ENCODE results near the gene ZBTB9.

ZBTB9 gene

DNA sequence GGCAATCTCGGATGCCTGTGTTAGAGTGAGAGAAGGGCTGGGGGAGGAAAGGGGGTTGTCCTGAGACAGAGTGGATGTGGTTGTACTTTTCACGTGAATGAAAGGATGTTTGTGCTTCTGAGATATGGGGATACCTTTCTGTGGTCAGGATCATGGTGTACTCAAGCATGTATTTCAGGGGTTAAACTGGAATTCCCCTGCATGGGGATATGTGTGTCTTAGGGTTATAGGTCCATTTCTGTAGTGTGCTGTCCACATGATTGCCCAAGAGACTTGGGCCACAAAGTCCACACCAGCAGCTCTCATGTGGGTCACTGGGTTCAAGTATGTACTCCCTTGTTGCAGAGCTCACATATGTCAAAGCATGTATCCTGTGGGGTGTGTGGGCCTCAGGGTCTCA, 24.0 kb upstream of the ZBTB9 start:
- Histone ChIP-seq H3K9me2 (replicated peaks; ENCODE audit: low read depth, low read length) (no peaks in the 10 kb centered on the region), H2AFZ (ENCODE audit: low read length) (no peak overlapping the region), H3K4me3 (ENCODE audit: low read length, poor library complexity, severe bottlenecking) (no peak overlapping the region), H3K9ac (ENCODE audit: low read depth, low read length, poor library complexity, severe bottlenecking) (no peak overlapping the region), H4K20me1 (ENCODE audit: insufficient read depth, low read length, poor library complexity, severe bottlenecking) (peaks cover 25% of the 10 kb centered on the region), H3F3A (ENCODE audit: low read depth) (0 out of 2 replicates have a peak, but pooled peaks cover 4% of the 10 kb centered on the region), H3K79me2 (ENCODE audit: insufficient read depth, low read length) (peaks cover 19% of the 10 kb centered on the region; the same call in 1 of the 2 replicates), H3K9me3 (ENCODE audit: insufficient read depth, low read depth, low read length) (no peaks in the 10 kb centered on the region), H3K4me2 (ENCODE audit: low read depth, low read length, poor library complexity, severe bottlenecking) (no peak overlapping the region), H3K4me1 (ENCODE audit: insufficient read depth, low read length, poor library complexity, severe bottlenecking) (peaks cover 34% of the 10 kb centered on the region), H3K27me3 (ENCODE audit: insufficient read depth, low read length, poor library complexity, severe bottlenecking) (no peaks in the 10 kb centered on the region), H3K36me3 (ENCODE audit: insufficient read depth, low read length) (peaks cover 3% of the 10 kb centered on the region; the same call in 1 of the 2 replicates)
- no peak for TF ChIP-seq EZH2phosphoT487 (IDR thresholded peaks at IDR 0.05; ENCODE audit: borderline replicate concordance)
- TF ChIP-seq, protein P1, sequence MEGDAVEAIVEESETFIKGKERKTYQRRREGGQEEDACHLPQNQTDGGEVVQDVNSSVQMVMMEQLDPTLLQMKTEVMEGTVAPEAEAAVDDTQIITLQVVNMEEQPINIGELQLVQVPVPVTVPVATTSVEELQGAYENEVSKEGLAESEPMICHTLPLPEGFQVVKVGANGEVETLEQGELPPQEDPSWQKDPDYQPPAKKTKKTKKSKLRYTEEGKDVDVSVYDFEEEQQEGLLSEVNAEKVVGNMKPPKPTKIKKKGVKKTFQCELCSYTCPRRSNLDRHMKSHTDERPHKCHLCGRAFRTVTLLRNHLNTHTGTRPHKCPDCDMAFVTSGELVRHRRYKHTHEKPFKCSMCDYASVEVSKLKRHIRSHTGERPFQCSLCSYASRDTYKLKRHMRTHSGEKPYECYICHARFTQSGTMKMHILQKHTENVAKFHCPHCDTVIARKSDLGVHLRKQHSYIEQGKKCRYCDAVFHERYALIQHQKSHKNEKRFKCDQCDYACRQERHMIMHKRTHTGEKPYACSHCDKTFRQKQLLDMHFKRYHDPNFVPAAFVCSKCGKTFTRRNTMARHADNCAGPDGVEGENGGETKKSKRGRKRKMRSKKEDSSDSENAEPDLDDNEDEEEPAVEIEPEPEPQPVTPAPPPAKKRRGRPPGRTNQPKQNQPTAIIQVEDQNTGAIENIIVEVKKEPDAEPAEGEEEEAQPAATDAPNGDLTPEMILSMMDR (conservative IDR thresholded peaks at IDR 0.05; ENCODE audit: low read length): no peak

DNA sequence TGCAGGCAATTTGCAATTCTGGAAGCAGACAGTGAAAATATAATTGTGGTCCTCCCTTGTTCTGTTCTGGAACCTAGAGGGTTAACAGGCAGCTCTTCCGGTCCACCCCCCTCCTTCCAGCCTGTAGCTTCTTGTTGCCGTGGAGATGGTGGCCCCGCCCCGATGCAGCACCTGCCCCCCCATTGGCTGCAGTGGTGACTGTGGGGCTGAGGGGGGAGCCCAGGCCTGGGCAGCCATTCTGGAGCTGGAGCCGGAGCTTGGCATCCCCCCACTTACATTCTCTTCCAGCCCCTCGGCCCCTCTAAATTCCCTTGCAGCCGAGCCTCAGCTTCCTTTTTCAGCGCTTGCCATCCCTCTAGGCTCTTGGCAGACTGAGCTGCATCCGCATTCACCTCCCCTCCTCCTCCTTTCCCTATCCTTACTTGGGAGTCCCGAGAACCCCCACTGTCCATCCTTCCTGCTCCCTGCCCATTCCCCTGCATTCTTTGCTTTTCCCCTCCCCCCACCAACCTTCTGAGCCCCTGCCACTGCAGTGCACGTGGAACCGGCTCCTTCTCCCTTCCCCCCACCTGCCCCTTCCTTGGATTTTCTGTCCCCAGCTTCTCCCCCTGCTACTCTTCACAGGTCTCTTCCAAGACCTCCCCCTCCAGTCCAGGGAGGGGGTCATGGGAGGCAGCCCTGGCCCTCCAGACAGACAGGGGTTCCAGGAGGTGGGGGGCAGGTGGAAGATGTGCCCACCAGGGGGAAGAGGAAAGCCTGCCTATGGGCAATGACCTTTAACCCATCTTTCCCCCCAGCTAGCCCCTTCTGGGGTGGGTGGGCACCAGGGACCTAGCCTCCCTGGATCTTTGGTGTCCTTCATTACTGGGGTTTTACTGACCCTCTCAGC, 23.1 kb upstream of the ZBTB9 start:
- Histone ChIP-seq H3K27me3 (ENCODE audit: insufficient read depth, low read length, poor library complexity, severe bottlenecking) (no peaks in the 10 kb centered on the region), H3K4me1 (ENCODE audit: insufficient read depth, low read length, poor library complexity, severe bottlenecking) (peaks cover 33% of the 10 kb centered on the region), H2AFZ (ENCODE audit: low read length) (no peak overlapping the region), H3K9me3 (ENCODE audit: insufficient read depth, low read depth, low read length) (no peaks in the 10 kb centered on the region), H4K20me1 (ENCODE audit: insufficient read depth, low read length, poor library complexity, severe bottlenecking) (peaks cover 22% of the 10 kb centered on the region), H3K4me2 (ENCODE audit: low read depth, low read length, poor library complexity, severe bottlenecking) (no peak overlapping the region), H3K79me2 (ENCODE audit: insufficient read depth, low read length) (peaks cover 19% of the 10 kb centered on the region; the same call in 1 of the 2 replicates), H3K9ac (ENCODE audit: low read depth, low read length, poor library complexity, severe bottlenecking) (no peak overlapping the region), H3K4me3 (ENCODE audit: low read length, poor library complexity, severe bottlenecking) (no peak overlapping the region), H3F3A (ENCODE audit: low read depth) (0 out of 2 replicates have a peak, but pooled peaks cover 2% of the 10 kb centered on the region), H3K9me2 (replicated peaks; ENCODE audit: low read depth, low read length) (no peaks in the 10 kb centered on the region), H3K36me3 (ENCODE audit: insufficient read depth, low read length) (peaks cover 10% of the 10 kb centered on the region; the same call in 1 of the 2 replicates)
- no peak for TF ChIP-seq EZH2phosphoT487 (IDR thresholded peaks at IDR 0.05; ENCODE audit: borderline replicate concordance)
- TF ChIP-seq, protein P1 (conservative IDR thresholded peaks at IDR 0.05; ENCODE audit: low read length): no peak

DNA sequence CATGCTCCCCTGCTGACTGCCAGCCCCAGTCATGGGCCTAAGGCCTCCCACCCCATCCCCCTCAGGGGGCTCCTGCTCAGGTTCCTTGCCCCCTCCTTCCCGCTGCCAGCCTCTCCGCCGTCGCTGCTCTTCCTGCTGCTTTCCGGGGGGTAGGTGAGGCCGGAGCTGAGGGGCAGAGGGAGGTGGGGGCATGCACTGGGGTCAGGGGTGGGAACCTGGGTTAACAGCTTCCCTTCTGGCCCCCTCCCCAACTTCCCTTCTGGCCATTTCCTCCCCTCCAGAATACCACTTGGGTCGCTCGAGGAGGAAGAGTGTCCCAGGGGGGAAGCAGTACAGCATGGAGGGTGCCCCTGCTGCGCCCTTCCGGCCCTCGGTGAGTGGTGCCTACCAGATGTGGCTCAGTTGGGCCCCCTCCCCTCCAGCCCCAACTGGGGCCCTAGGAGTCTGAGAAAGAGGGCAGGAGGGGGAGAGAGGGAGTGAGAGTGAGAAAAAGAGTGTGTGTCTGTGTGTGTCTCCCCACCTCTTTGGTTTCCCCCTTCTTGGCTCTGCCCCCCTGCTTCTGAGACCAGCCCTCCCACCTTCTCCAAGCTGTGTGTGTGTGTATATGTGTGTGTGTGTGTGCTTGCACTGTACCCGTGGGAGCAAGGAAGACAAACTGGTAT, 22.4 kb upstream of the ZBTB9 start:
- Histone ChIP-seq H3K36me3 (ENCODE audit: insufficient read depth, low read length) (peaks cover 10% of the 10 kb centered on the region; the same call in 1 of the 2 replicates), H3K4me1 (ENCODE audit: insufficient read depth, low read length, poor library complexity, severe bottlenecking) (peaks cover 32% of the 10 kb centered on the region), H3K4me2 (ENCODE audit: low read depth, low read length, poor library complexity, severe bottlenecking) (no peak overlapping the region), H3F3A (ENCODE audit: low read depth) (no peaks in the 10 kb centered on the region), H3K9me3 (ENCODE audit: insufficient read depth, low read depth, low read length) (no peaks in the 10 kb centered on the region), H2AFZ (ENCODE audit: low read length) (no peak overlapping the region), H3K27me3 (ENCODE audit: insufficient read depth, low read length, poor library complexity, severe bottlenecking) (no peaks in the 10 kb centered on the region), H3K9me2 (replicated peaks; ENCODE audit: low read depth, low read length) (no peaks in the 10 kb centered on the region), H3K4me3 (ENCODE audit: low read length, poor library complexity, severe bottlenecking) (no peak overlapping the region), H4K20me1 (ENCODE audit: insufficient read depth, low read length, poor library complexity, severe bottlenecking) (peaks cover 18% of the 10 kb centered on the region), H3K9ac (ENCODE audit: low read depth, low read length, poor library complexity, severe bottlenecking) (no peak overlapping the region), H3K79me2 (ENCODE audit: insufficient read depth, low read length) (peaks cover 18% of the 10 kb centered on the region; the same call in 1 of the 2 replicates)
- TF ChIP-seq EZH2phosphoT487 (IDR thresholded peaks at IDR 0.05; ENCODE audit: borderline replicate concordance): no peak
- TF ChIP-seq, protein P1 (conservative IDR thresholded peaks at IDR 0.05; ENCODE audit: low read length): no peak
